IMR-90 (cell line): Measurements from ENCODE around the gene BORA. TPM values are rescaled to one million over a fixed set of nuclear protein-coding genes. Genes with fewer than 3 reads are reported as not detected.

Experiments used
- ATAC-seq: fragments of 200-7000 bp; cut with Tn5 transposase; 2 replicates; pipeline ENCODE4 v1.9.1; 2020; ENCODE audit warnings: low read depth, mild to moderate bottlenecking, moderate library complexity
- BruUV-seq: library from RNA; stranded (reverse); fragments of 400-500 nt; replicated peaks from 2 replicates; lab custom pipeline; 2021; lab: Mats Ljungman, UMichigan
- CTCF ChIA-PET: fragments of 300-600 bp; formaldehyde crosslinking; extraction: SDS; loops from one replicate; lab custom pipeline; 2021; ENCODE audit warnings: antibody characterized with exemption; lab: Yijun Ruan, JAX
- POLR2A ChIA-PET: fragments of 300-600 bp; sonication (Branson Sonifier 250); formaldehyde crosslinking; loops from one replicate; lab custom pipeline; 2022; ENCODE audit warnings: antibody characterized with exemption; ENCODE audit not compliant: unreplicated experiment; lab: Charles Lee
- DNase-seq: peaks from one replicate; pipeline ENCODE4 v3.0.0; 2013
- H2AFZ ChIP-seq: replicated peaks from 2 replicates; pipeline ENCODE3; 2013; ENCODE audit warnings: low read length, mild to moderate bottlenecking; ENCODE audit not compliant: poor library complexity
- H2AK5ac ChIP-seq: 2 replicates; pipeline ENCODE4 v1.6.1; 2013; ENCODE audit warnings: low read depth, low read length, inconsistent platforms
- H2AK9ac ChIP-seq: replicated peaks from 2 replicates; pipeline ENCODE3; 2013; ENCODE audit warnings: mild to moderate bottlenecking, low read depth, low read length, moderate library complexity; ENCODE audit not compliant: poor library complexity
- H2BK120ac ChIP-seq: 2 replicates; pipeline ENCODE4 v1.6.1; 2013; ENCODE audit warnings: low read depth, low read length, inconsistent platforms
- H2BK15ac ChIP-seq: 3 replicates; pipeline ENCODE4 v1.6.1; 2013; ENCODE audit warnings: low read depth, low read length, inconsistent platforms
- H2BK20ac ChIP-seq: 2 replicates; pipeline ENCODE4 v1.6.1; 2013; ENCODE audit warnings: low read depth, mild to moderate bottlenecking, inconsistent platforms, low read length, moderate library complexity
- H2BK5ac ChIP-seq: 2 replicates; pipeline ENCODE4 v1.6.1; 2013; ENCODE audit warnings: mild to moderate bottlenecking, low read depth, low read length, inconsistent platforms; ENCODE audit not compliant: poor library complexity, severe bottlenecking
- H3K14ac ChIP-seq: replicated peaks from 2 replicates; pipeline ENCODE4 v1.6.1; 2013; ENCODE audit warnings: low read depth, low read length, inconsistent platforms
- H3K18ac ChIP-seq: 2 replicates; pipeline ENCODE4 v1.6.1; 2013; ENCODE audit warnings: low read depth, low read length, control low read depth
- H3K23ac ChIP-seq: 2 replicates; pipeline ENCODE4 v1.6.1; 2013; ENCODE audit warnings: low read depth, low read length, inconsistent platforms
- H3K27ac ChIP-seq: 2 replicates; pipeline ENCODE4 v1.5.1; 2013; ENCODE audit warnings: mild to moderate bottlenecking, control low read depth, low read length; ENCODE audit not compliant: insufficient read depth
- H3K27me3 ChIP-seq: 2 replicates; pipeline ENCODE4 v1.6.1; 2013; ENCODE audit warnings: low read length; ENCODE audit not compliant: control insufficient read depth, insufficient read depth
- H3K36me3 ChIP-seq: 2 replicates; pipeline ENCODE4 v1.6.1; 2013; ENCODE audit warnings: low read length, mixed read lengths; ENCODE audit not compliant: control insufficient read depth, insufficient read depth
- H3K4ac ChIP-seq: 2 replicates; pipeline ENCODE4 v1.6.1; 2013; ENCODE audit warnings: low read depth, low read length, inconsistent platforms
- H3K4me1 ChIP-seq: 2 replicates; pipeline ENCODE4 v1.6.1; 2013; ENCODE audit warnings: low read length, mixed read lengths; ENCODE audit not compliant: control insufficient read depth, insufficient read depth
- H3K4me2 ChIP-seq: 2 replicates; pipeline ENCODE4 v1.6.1; 2013; ENCODE audit warnings: low read depth, mild to moderate bottlenecking, control low read depth, low read length, moderate library complexity
- H3K4me3 ChIP-seq: 2 replicates; pipeline ENCODE4 v1.5.1; 2013; ENCODE audit warnings: low read depth, mild to moderate bottlenecking, control low read depth, low read length, moderate library complexity; ENCODE audit not compliant: insufficient read depth
- H3K56ac ChIP-seq: 2 replicates; pipeline ENCODE4 v1.6.1; 2013; ENCODE audit warnings: low read length, inconsistent platforms; ENCODE audit not compliant: insufficient read depth; ENCODE audit errors: extremely low read depth
- H3K79me1 ChIP-seq, 2 experiments: 2 replicates each; pipeline ENCODE4 v1.6.1; 2013; ENCODE audit warnings: low read length in 2 of 2, inconsistent platforms in 1 of 2, low read depth in 1 of 2
- H3K9ac ChIP-seq: 2 replicates; pipeline ENCODE4 v1.6.1; 2013; ENCODE audit warnings: low read depth, low read length, control low read depth
- H3K9me1 ChIP-seq: 2 replicates; pipeline ENCODE4 v1.6.1; 2013; ENCODE audit warnings: low read length, inconsistent platforms; ENCODE audit not compliant: insufficient read depth
- H3K9me3 ChIP-seq: 2 replicates; pipeline ENCODE4 v1.6.1; 2013; ENCODE audit warnings: low read length; ENCODE audit not compliant: control insufficient read depth, insufficient read depth
- H4K20me1 ChIP-seq: 2 replicates; pipeline ENCODE4 v1.6.1; 2013; ENCODE audit warnings: low read length, inconsistent platforms; ENCODE audit not compliant: insufficient read depth
- H4K5ac ChIP-seq: 2 replicates; pipeline ENCODE4 v1.6.1; 2013; ENCODE audit warnings: mild to moderate bottlenecking, low read depth, low read length, control low read depth
- H4K8ac ChIP-seq, 2 experiments: 2 replicates each; pipeline ENCODE4 v1.6.1; 2013; ENCODE audit warnings: low read depth in 2 of 2, low read length in 2 of 2, control low read depth in 1 of 2, inconsistent platforms in 1 of 2
- H4K91ac ChIP-seq: 2 replicates; pipeline ENCODE4 v1.6.1; 2013; ENCODE audit warnings: low read depth, low read length, inconsistent platforms; ENCODE audit not compliant: insufficient read depth
- CEBPB ChIP-seq: IDR thresholded peaks from 2 replicates; pipeline ENCODE4 v1.6.1; 2012; ENCODE audit warnings: low read depth, low read length, improper control_type of control experiment
- MAZ ChIP-seq: IDR thresholded peaks from 2 replicates; pipeline ENCODE4 v1.6.1; 2012; ENCODE audit warnings: low read depth, mild to moderate bottlenecking, low read length, improper control_type of control experiment, moderate library complexity, borderline replicate concordance
- WGBS, 2 experiments: methylation state at CpG; one replicate each; pipeline versions ENCODE4 v1.1.5 to v1.1.7; 2013; ENCODE audit warnings: missing lambda C conversion rate in 2 of 2; ENCODE audit not compliant: insufficient read length in 1 of 2; ENCODE audit errors: extremely low coverage in 2 of 2; 5-methylcytosine and 5-hydroxymethylcytosine counted together
- dilution Hi-C: fragments of 300-500 bp; cut with HindIII; formaldehyde crosslinking; loops from one replicate; pipeline ENCODE4 v1.14.3; 2018; ENCODE audit warnings: low sequenced_read_pairs; ENCODE audit not compliant: unreplicated experiment
- in situ Hi-C: fragments of 300-500 bp; cut with MboI; formaldehyde crosslinking; loops from 3 replicates; pipeline ENCODE4 v1.14.3; 2019; ENCODE audit warnings: low sequenced_read_pairs, inconsistent platforms, mixed read lengths
- intact Hi-C: fragments of 100-400 bp; cut with micrococcal nuclease; formaldehyde crosslinking; loops from 2 replicates; pipeline ENCODE4 v1.10.0; 2022
- polyA plus RNA-seq, 3 experiments: library from polyadenylated mRNA; depleted of rRNA; stranded (reverse); fragments of >200 nt; gene quantifications; 2 replicates each; pipeline ENCODE4 v1.2.3, GENCODE V29; 2012; ENCODE audit warnings: low replicate concordance in 1 of 3
- total RNA-seq: library from RNA; depleted of rRNA; stranded (reverse); fragments of >200 nt; gene quantifications from 2 replicates; pipeline ENCODE4 v1.2.3, GENCODE V29; 2012
- TF ChIP-seq, protein P1 (sequence below): conservative IDR thresholded peaks from 2 replicates; pipeline ENCODE4 v1.5.1; 2012; ENCODE audit warnings: mild to moderate bottlenecking, low read depth, low read length, improper control_type of control experiment

Gene BORA
- total and polyA plus RNA-seq, 2 of the 4 experiments (the other 2 are of a cell fraction): 4.0 to 12.2 TPM

DNA sequence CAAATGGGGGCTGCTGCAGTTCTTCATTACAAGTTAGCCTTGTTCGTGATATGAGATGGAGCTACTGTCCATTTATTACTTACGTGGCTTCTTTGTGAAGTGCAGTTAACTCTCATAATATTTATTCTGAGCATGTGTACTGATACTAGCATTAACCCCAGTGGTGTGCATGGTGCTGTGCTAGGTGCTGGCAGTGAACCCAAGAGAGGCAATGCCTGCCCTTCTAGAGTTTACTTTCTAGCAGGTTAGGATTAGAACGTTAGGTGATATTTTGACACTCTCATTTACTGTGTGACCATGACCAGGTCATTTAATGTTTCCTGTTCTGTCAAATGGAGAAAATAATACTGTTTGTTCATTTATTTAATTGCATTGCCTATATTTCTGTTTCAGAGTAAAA is 71.1 kb downstream of the BORA start:
- in situ Hi-C loops (no loop called here), intact Hi-C loops (no loop called here), dilution Hi-C loops (no loop called here)
- WGBS, 2 experiments: no CpG with 5 or more reads among the region's 3 CpGs
- H4K8ac ChIP-seq: no peak overlapping the region
- CTCF ChIA-PET: no interaction called here
- no peak overlapping the region for H3K4ac ChIP-seq
- no peaks in the 10 kb centered on the region for H3K27me3 ChIP-seq
- no peak overlapping the region for H2AK5ac ChIP-seq
- H4K5ac ChIP-seq: no peak overlapping the region
- H2BK5ac ChIP-seq: no peak overlapping the region
- no peaks in the 10 kb centered on the region for H4K20me1 ChIP-seq
- no peak overlapping the region for H3K14ac ChIP-seq
- no peak overlapping the region for H2AFZ ChIP-seq
- no peak overlapping the region for H3K18ac ChIP-seq
- H2BK15ac ChIP-seq: no peak overlapping the region
- H3K4me1 ChIP-seq: peaks cover 1% of the 10 kb centered on the region; the same call in 1 of the 2 replicates
- H2AK9ac ChIP-seq: no peak overlapping the region
- no peak overlapping the region for H2BK20ac ChIP-seq
- H3K4me2 ChIP-seq: no peak overlapping the region
- H3K4me3 ChIP-seq: no peak overlapping the region
- H3K56ac ChIP-seq: no peak overlapping the region
- no peak overlapping the region for H3K9ac ChIP-seq
- BruUV-seq: no TSS peak
- peaks cover 11% of the 10 kb centered on the region; the same call in 1 of the 2 replicates for H3K36me3 ChIP-seq
- no peaks in the 10 kb centered on the region; the same call in 1 of the 2 replicates for H3K9me1 ChIP-seq
- TF ChIP-seq CEBPB (no peak), MAZ (no peak)
- TF ChIP-seq, protein P1, sequence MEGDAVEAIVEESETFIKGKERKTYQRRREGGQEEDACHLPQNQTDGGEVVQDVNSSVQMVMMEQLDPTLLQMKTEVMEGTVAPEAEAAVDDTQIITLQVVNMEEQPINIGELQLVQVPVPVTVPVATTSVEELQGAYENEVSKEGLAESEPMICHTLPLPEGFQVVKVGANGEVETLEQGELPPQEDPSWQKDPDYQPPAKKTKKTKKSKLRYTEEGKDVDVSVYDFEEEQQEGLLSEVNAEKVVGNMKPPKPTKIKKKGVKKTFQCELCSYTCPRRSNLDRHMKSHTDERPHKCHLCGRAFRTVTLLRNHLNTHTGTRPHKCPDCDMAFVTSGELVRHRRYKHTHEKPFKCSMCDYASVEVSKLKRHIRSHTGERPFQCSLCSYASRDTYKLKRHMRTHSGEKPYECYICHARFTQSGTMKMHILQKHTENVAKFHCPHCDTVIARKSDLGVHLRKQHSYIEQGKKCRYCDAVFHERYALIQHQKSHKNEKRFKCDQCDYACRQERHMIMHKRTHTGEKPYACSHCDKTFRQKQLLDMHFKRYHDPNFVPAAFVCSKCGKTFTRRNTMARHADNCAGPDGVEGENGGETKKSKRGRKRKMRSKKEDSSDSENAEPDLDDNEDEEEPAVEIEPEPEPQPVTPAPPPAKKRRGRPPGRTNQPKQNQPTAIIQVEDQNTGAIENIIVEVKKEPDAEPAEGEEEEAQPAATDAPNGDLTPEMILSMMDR: no peak
- H2BK120ac ChIP-seq: no peak overlapping the region
- no peaks in the 10 kb centered on the region for H3K9me3 ChIP-seq
- POLR2A ChIA-PET: no interaction called here
- peaks cover 0 to 15% of the 10 kb centered on the region in 2 experiments; a peak in 2 of 4 replicates for H3K79me1 ChIP-seq
- H4K91ac ChIP-seq: no peak overlapping the region
- H3K23ac ChIP-seq: no peak overlapping the region
- no peak overlapping the region for H3K27ac ChIP-seq
- ATAC-seq (no peak), DNase-seq (no peak)
